Activated CD8-positive, alpha-beta memory T cell treated with anti-CD3 and anti-CD28 coated beads for 1 hour (primary cell): ENCODE results near the gene TOMM70.

Experiments
- DNase-seq, 2 donors: peaks; one replicate each; pipeline ENCODE4 v3.0.0-alpha.2; 2020; ENCODE audit warnings: low read depth in 1 of 2; ENCODE audit errors: extremely low read depth in 1 of 2

Gene TOMM70

GRCh38 chr3:100411091-100411982, 10.4 kb upstream of the TOMM70 start:
- DNase-seq = no peak

- DNase-seq = no peak
Observed at GRCh38 chr3:100407977-100408532, 7.2 kb upstream of the TOMM70 start.

- DNase-seq = no peak
Observed at GRCh38 chr3:100407164-100407563, 6.3 kb upstream of the TOMM70 start.

GRCh38 chr3:100404250-100404548, 3.3 kb upstream of the TOMM70 start:
- no peak for DNase-seq

GRCh38 chr3:100403362-100404249, 2.7 kb upstream of the TOMM70 start:
- DNase-seq = no peak

GRCh38 chr3:100402891-100403290, 2.0 kb upstream of the TOMM70 start:
- no peak for DNase-seq

- DNase-seq = no peak
Observed at GRCh38 chr3:100402256-100402655, 1.4 kb upstream of the TOMM70 start.

GRCh38 chr3:100401674-100402041, 769 bp upstream of the TOMM70 start:
- peak; percentile 16 to 22 for DNase-seq

- DNase-seq = no peak
Observed at GRCh38 chr3:100400419-100400779, 490 bp downstream of the TOMM70 start.

- no peak for DNase-seq
Observed at GRCh38 chr3:100399341-100400071, 1.4 kb downstream of the TOMM70 start.

GRCh38 chr3:100396967-100397366, 3.9 kb downstream of the TOMM70 start:
- DNase-seq = no peak

GRCh38 chr3:100395679-100396431, 5.0 kb downstream of the TOMM70 start:
- no peak for DNase-seq

- no peak for DNase-seq
Observed at GRCh38 chr3:100389025-100389424, 11.9 kb downstream of the TOMM70 start.

GRCh38 chr3:100386437-100387074, 14.3 kb downstream of the TOMM70 start:
- no peak for DNase-seq

GRCh38 chr3:100384733-100385525, 16.0 kb downstream of the TOMM70 start:
- no peak for DNase-seq

- DNase-seq = no peak
Observed at GRCh38 chr3:100376301-100376700, 24.6 kb downstream of the TOMM70 start.

GRCh38 chr3:100374521-100374920, 26.4 kb downstream of the TOMM70 start:
- no peak for DNase-seq

GRCh38 chr3:100370756-100371155, 30.1 kb downstream of the TOMM70 start:
- no peak for DNase-seq

GRCh38 chr3:100368441-100368840, 32.4 kb downstream of the TOMM70 start:
- DNase-seq = no peak
